NCI-H2227 (cell line): ENCODE measurements around the gene LCTL.

Experiments used
- DNase-seq: peaks from one replicate; lab custom pipeline; 2025; ENCODE audit not compliant: unreplicated experiment; lab: John Stamatoyannopoulos, UW

The LCTL gene, protein sequence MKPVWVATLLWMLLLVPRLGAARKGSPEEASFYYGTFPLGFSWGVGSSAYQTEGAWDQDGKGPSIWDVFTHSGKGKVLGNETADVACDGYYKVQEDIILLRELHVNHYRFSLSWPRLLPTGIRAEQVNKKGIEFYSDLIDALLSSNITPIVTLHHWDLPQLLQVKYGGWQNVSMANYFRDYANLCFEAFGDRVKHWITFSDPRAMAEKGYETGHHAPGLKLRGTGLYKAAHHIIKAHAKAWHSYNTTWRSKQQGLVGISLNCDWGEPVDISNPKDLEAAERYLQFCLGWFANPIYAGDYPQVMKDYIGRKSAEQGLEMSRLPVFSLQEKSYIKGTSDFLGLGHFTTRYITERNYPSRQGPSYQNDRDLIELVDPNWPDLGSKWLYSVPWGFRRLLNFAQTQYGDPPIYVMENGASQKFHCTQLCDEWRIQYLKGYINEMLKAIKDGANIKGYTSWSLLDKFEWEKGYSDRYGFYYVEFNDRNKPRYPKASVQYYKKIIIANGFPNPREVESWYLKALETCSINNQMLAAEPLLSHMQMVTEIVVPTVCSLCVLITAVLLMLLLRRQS

DNA sequence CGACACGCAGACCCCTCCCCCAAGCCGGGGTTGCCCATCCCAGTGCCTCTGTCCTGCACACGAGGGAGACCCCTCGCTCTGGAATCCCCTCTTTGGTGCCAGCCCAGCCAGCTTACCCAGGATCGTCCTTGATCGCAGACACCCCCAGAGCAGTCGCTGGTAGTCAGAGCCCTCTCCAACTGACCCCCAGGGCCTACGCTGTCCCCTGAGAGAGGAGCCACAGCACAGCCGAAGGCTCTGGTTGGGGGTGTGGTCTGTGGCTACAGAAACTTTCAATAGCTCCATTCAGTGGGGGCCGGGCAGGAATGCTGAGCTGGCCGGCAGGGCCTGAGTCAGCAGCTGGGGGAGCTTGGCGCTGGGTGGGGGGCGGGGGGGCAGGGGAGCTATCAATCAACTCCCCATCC, at the start of gene LCTL:
Gene LCTL, minus strand, starts transcription at position 258 of the 404 bp plus-strand sequence. CDS start 633 bp downstream, outside the sequence.
- no peak for DNase-seq

- no peak for DNase-seq
Observed at GRCh38 chr15:66614951-66615760, 49.4 kb upstream of the LCTL start.

- no peak for DNase-seq
Observed at GRCh38 chr15:66614456-66614855, 48.7 kb upstream of the LCTL start.

DNA sequence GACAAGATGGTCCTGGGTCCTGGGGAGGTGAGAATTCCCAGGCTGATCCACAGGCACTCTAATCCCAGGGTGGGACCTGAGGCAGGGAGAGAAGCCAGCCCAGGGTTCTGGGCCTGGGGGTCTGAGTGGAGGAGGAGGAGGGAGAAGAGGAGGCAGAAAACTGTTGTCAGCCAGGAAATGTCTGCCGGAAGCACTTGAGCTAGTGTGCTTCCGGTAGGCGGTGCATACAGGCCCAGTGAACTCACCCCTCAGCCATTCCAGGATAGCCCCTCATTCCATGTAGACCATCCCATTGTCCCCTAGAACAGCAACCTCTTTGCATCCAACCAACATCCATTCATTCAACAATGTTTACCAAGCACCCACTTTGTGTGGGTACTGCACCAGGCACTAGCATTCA, 47.9 kb upstream of the LCTL start:
- no peak for DNase-seq

DNA sequence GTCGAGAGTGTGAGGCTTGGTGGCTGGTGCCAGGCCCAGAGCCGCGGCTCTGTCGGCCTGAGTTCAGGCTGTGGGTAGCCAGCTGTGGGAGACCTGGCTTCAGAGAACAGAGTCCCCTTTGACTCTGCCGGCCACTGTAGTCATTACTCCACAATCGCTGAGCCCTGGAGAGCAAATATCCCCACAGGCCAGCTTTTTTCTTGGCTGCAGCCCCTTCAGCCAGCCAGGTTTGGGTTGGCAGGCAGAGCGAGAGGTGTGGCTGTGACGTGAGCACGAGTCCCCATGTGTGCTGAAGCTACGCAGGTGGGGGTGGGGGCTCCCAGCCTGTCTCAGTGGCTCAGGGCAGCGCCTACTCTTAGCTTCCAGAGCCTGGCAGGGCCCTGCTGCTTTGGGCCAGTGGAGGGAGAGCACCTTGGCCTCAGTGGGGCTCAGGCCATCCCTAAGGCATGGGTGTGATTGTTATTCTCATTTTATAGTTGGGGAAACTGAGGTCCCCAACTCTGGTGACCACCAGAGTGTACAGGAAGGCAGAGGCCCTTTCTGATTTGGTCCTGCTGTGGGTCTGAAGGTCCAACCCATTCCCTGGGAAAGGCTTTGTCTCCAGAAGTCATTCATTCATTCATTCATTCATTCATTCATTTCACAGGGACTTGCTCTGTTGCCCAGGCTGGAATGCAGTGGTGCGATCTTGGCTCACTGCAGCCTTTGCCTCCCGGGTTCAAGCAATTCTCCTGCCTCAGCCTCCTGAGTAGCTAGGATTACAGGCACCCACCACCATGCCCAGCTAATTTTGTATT, 45.7 kb upstream of the LCTL start:
- DNase-seq, result no peak

DNA sequence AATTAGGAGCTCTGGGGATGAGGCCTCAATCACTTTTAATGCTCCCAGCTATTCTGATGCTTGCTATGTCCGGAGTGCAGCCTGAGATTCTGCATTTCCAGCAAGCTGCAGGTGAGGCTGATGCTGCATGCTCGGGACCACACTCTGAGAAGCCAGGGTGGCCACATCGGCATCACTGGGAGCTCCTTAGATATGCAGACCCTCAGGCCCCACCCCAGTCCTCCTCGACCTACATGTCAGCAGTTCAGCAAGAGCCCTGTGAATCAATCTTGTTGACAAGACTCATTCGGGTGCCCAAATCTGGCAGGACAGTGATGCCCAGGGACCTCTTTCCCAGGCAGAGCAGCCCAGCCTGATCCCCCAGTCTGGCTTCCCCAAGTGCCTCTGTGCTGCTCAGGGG, 44.1 kb upstream of the LCTL start:
- DNase-seq, result no peak

- no peak for DNase-seq
Observed at GRCh38 chr15:66608881-66609280, 43.1 kb upstream of the LCTL start.

DNA sequence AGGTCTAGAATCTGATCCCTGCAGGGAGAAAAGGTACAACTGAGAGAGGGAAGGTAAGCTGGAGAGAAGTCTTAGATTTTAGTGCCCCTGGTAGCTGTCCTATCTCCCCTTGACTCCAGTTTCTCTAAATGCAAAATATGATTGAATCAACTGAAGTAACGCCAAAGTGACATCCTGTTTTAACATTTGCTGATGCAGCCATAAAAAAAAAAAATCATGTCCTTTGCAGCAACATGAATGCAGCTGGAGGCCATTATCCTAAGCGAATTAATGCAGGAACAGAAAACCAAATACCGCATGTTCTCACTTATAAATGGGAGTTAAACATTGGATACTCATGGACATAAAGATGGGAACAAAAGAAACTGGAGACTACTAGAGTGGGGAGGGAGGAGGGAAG, 42.4 kb upstream of the LCTL start:
- no peak for DNase-seq

- DNase-seq, result peak; percentile 66
Observed at GRCh38 chr15:66603301-66604179, 37.7 kb upstream of the LCTL start.

DNA sequence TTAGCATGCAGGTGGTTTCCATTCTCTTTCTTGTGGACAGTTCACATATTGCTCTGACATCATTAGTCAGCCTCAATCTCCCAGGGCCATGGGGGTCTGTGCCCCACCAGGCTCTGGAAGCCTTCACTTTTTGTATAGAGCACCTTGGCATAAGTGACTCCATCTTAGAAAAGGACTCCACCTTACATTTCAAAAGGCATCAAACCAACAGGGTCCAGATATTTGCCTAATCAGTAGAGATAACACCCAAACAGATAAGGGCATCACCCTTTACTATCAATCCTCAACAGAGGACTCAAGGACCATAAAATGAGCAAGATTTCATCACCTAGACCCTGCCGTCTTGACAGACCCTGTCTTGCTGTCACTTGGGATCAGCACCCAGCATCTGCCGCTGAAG, 35.7 kb upstream of the LCTL start:
- DNase-seq, result no peak

DNA sequence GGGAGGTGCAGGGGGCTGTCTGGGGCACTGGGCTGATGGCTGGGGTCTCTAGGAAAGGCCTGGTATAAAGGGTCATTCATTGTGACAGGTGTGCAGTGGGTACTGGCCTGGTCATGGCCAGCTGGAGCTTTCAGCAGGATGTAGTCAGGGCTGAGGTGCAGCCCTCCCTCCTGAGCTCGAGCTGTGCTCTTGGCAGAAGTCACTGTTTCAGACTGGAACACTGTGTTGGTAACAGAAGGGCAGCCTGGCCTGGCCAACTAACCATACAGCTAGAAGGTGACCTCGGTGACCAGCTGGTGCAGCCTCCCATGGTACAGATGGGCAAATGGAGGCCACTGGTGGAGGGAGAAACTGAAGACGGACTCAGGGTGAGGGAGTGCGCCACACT, 34.4 kb upstream of the LCTL start:
- no peak for DNase-seq

- peak; percentile 3 for DNase-seq
Observed at GRCh38 chr15:66599536-66600239, 33.9 kb upstream of the LCTL start.

- DNase-seq, result no peak
Observed at GRCh38 chr15:66598095-66598815, 32.5 kb upstream of the LCTL start.

- DNase-seq, result peak; percentile 43
Observed at GRCh38 chr15:66595931-66596545, 30.2 kb upstream of the LCTL start.

- DNase-seq, result no peak
Observed at GRCh38 chr15:66595332-66595731, 29.5 kb upstream of the LCTL start.

GRCh38 chr15:66594836-66595235, 29.0 kb upstream of the LCTL start:
- DNase-seq, result no peak

GRCh38 chr15:66594344-66594743, 28.5 kb upstream of the LCTL start:
- DNase-seq, result no peak

DNA sequence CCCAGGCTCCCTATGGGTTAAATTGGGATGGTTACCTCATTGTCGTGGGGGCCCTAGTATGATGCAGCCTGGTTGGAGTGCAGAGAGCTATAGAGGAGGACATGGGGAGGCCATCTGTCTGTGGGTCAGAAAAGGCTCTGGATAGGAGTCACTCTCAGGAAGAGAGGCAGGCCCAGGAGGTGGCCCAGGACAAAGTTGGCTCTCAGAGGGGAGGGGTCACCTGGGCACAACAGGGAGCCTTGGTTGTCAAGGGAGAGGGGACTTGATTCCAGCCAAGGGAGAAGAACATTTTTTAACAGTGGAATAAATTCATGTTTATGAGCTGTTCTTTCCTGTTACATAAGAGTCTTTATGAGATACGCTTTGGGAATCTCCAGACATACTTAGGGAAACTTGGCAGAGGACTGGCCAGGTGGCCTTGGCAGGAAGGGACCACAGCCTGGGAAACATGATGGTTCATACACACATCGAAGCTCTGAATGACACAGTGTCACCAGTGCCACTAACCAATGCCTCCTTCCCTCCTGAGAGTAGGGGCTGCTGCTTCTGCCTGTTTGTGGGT, 27.5 kb upstream of the LCTL start:
- no peak for DNase-seq
